Upper lobe of left lung (tissue), 6 donors: ENCODE data around the gene LSP1. TPM values are rescaled to one million over a fixed set of nuclear protein-coding genes. Genes with fewer than 3 reads are reported as not detected.
A peak's percentile ranks its signal among the peaks of the same experiment; 100 is the strongest.
"Not testable (repeated sequence)": the region's sequence is repeated elsewhere in the genome, so short reads cannot be mapped to it uniquely, and the experiment has no call there.

ENCODE experiments used
- ATAC-seq, 2 donors: fragments of 200-7000 bp; cut with Tn5 transposase; one replicate each; pipeline ENCODE4 v1.9.1; 2022; ENCODE audit warnings: mild to moderate bottlenecking in 2 of 2, moderate library complexity in 2 of 2; ENCODE audit not compliant: low FRiP score in 2 of 2
- DNase-seq, 2 donors: peaks; one replicate each; pipeline ENCODE4 v3.0.0-alpha.2; 2019 to 2020
- H3K27ac ChIP-seq, 4 donors: fragments of 200-600 bp; sonication (generic); one replicate each; pipeline ENCODE4 v1.5.1; 2016 to 2019
- H3K27me3 ChIP-seq, 4 donors: fragments of 200-600 bp; sonication (generic); one replicate each; pipeline ENCODE4 v1.5.1; 2017 to 2019
- H3K36me3 ChIP-seq, 4 donors: fragments of 200-600 bp; sonication (generic); one replicate each; pipeline ENCODE4 v1.5.1; 2016 to 2019
- H3K4me1 ChIP-seq, 4 donors: fragments of 200-600 bp; sonication (generic); one replicate each; pipeline ENCODE4 v1.5.1; 2018 to 2019
- H3K4me3 ChIP-seq, 4 donors: fragments of 200-600 bp; sonication (generic); one replicate each; pipeline ENCODE4 v1.5.1; 2017 to 2019; ENCODE audit warnings: mild to moderate bottlenecking in 2 of 4, moderate library complexity in 1 of 4
- H3K9me3 ChIP-seq, 4 donors: fragments of 200-600 bp; sonication (generic); one replicate each; pipeline ENCODE4 v1.5.1; 2018 to 2019
- CTCF ChIP-seq, 6 experiments: fragments of 450-650 bp in 4 of 6; fragments of 200-600 bp in 2 of 6; sonication (generic) in 2 of 6; IDR thresholded peaks; one replicate each; pipeline ENCODE4 v1.5.1; 2016 to 2019; ENCODE audit warnings: antibody characterized with exemption in 6 of 6
- EP300 ChIP-seq, 4 donors: sonication (generic); formaldehyde crosslinking; IDR thresholded peaks; one replicate each; pipeline ENCODE4 v1.5.1; 2017; ENCODE audit warnings: antibody characterized with exemption in 4 of 4, control low read depth in 2 of 4
- POLR2A ChIP-seq, 4 donors: fragments of 450-650 bp; IDR thresholded peaks; one replicate each; pipeline ENCODE4 v1.5.1; 2016 to 2017; ENCODE audit warnings: antibody characterized with exemption in 4 of 4, mild to moderate bottlenecking in 2 of 4
- POLR2AphosphoS5 ChIP-seq, 2 donors: sonication (generic); formaldehyde crosslinking; IDR thresholded peaks; one replicate each; pipeline ENCODE4 v1.5.1; 2017; ENCODE audit warnings: antibody characterized with exemption in 2 of 2
- WGBS, 2 donors: methylation state at CpG; one replicate each; pipeline ENCODE4 v1.1.5; 2017 to 2018; 5-methylcytosine and 5-hydroxymethylcytosine counted together
- total RNA-seq, 6 donors: library from RNA; depleted of rRNA in 4 of 6; stranded (reverse); fragments of >200 nt in 4 of 6; gene quantifications; one replicate each; pipeline versions ENCODE4 v1.1.0 to v1.2.1, GENCODE V29; 2016 to 2021
- donor health status: DM: no; HTN: no; CAD: no; lungs with moderate emphysema.
- donor health status: DM: no; HTN: yes; CAD: no; lungs with severe emphysema.

LSP1 gene
- total RNA-seq, 6 donors from 2014 or later: 29.3 to 162 (median 66.2) TPM

GRCh38 chr11:1881442-1882264 is 28.8 kb downstream of the LSP1 start:
- H3K27ac ChIP-seq: no peak overlapping the region
- peak; percentile 26 to 81 for DNase-seq
- 71 to 80% methylated on average over 12 to 43 of the region's 43 CpGs for WGBS, 2 donors

GRCh38 chr11:1882265-1883238 is 29.7 kb downstream of the LSP1 start:
- WGBS, 2 donors: 23 to 33% methylated on average over 5 to 23 of the region's 23 CpGs
- no peaks in the 10 kb centered on the region for H3K27me3 ChIP-seq
- DNase-seq (peak; percentile 74 to 94), ATAC-seq (peak; percentile 81 to 82)
- H3K27ac ChIP-seq: no peak overlapping the region
- no peak overlapping the region for H3K4me3 ChIP-seq
- TF ChIP-seq POLR2A (IDR thresholded peaks at IDR 0.05): no peak
- TF ChIP-seq POLR2AphosphoS5 (IDR thresholded peaks at IDR 0.05): no peak
- no peak for TF ChIP-seq EP300 (IDR thresholded peaks at IDR 0.05)
- TF ChIP-seq CTCF (IDR thresholded peaks at IDR 0.05): peak; percentile 88 to 95 (median 93)
- no peaks in the 10 kb centered on the region for H3K9me3 ChIP-seq
- H3K36me3 ChIP-seq: no peaks in the 10 kb centered on the region
- H3K4me1 ChIP-seq: peaks cover 0 to 17% (median 3%) of the 10 kb centered on the region in 4 donors

More at GRCh38 chr11:1881442-1882264, 28.8 kb downstream of the LSP1 start:
- TF ChIP-seq POLR2A (IDR thresholded peaks at IDR 0.05): no peak
- Histone ChIP-seq H3K9me3 (no peaks in the 10 kb centered on the region), H3K27me3 (no peaks in the 10 kb centered on the region), H3K4me1 (peaks cover 0 to 23% (median 8%) of the 10 kb centered on the region in 4 donors), H3K4me3 (no peak overlapping the region), H3K36me3 (no peaks in the 10 kb centered on the region)
- peak in 1 of 2 donors; percentile 60 for ATAC-seq

GRCh38 chr11:1883346-1884302 is 30.7 kb downstream of the LSP1 start:
- no peak for DNase-seq
- H3K27me3 ChIP-seq: no peaks in the 10 kb centered on the region
- H3K4me1 ChIP-seq: peaks cover 0 to 15% (median 2%) of the 10 kb centered on the region in 4 donors
- no peak for ATAC-seq
- 85 to 93% methylated on average over 14 of the region's 14 CpGs for WGBS, 2 donors
- no peaks in the 10 kb centered on the region for H3K36me3 ChIP-seq
- no peak overlapping the region for H3K27ac ChIP-seq
- no peaks in the 10 kb centered on the region for H3K9me3 ChIP-seq
- TF ChIP-seq CTCF (IDR thresholded peaks at IDR 0.05) (no peak), POLR2A (IDR thresholded peaks at IDR 0.05) (no peak), EP300 (IDR thresholded peaks at IDR 0.05) (no peak)
- no peak overlapping the region for H3K4me3 ChIP-seq

- ATAC-seq (no peak), DNase-seq (no peak)
- Histone ChIP-seq H3K4me3 (no peak overlapping the region), H3K27ac (no peak overlapping the region), H3K9me3 (no peaks in the 10 kb centered on the region), H3K27me3 (no peaks in the 10 kb centered on the region), H3K4me1 (peaks cover 0 to 15% (median 4%) of the 10 kb centered on the region in 4 donors), H3K36me3 (no peaks in the 10 kb centered on the region)
- TF ChIP-seq CTCF (IDR thresholded peaks at IDR 0.05) (no peak), POLR2A (IDR thresholded peaks at IDR 0.05) (no peak), EP300 (IDR thresholded peaks at IDR 0.05) (no peak), POLR2AphosphoS5 (IDR thresholded peaks at IDR 0.05) (no peak)
- 90 to 93% methylated on average over 5 of the region's 5 CpGs for WGBS, 2 donors
Measured at GRCh38 chr11:1884303-1884700, 31.4 kb downstream of the LSP1 start.

- not testable (repeated sequence) for H3K36me3 ChIP-seq, ATAC-seq, H3K27ac ChIP-seq, DNase-seq, H3K9me3 ChIP-seq, H3K4me3 ChIP-seq, H3K27me3 ChIP-seq
- peaks cover 0 to 11% (median 4%) of the 10 kb centered on the region in 4 donors for H3K4me1 ChIP-seq
- 77 to 89% methylated on average over 4 to 13 of the region's 13 CpGs for WGBS, 2 donors
Measured at GRCh38 chr11:1886551-1886950, 33.7 kb downstream of the LSP1 start.
